ENCODE results near the gene LLCFC1.

DNA sequence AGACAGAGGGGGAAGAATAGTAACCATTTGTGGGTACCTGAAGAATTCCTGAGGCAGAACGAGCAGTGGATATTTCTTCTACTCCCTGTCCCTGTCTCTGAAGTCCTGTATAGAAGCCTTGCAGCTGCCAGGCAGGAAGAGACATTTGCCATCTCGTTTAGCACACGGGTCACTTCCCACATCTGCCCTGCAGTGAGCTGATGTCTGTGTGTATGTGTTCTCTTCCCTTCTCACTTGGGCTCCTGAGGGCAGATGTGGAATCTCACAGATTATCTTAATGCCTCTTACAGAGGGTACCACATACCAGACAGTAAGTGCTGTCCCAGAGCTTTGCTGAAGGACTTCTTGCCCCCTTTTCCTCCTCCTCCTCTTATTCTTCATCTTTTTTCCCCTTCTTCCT is 39.6 kb upstream of the LLCFC1 start:
- TF ChIP-seq KLF9 (CRISPR knock-in tag; IDR thresholded peaks at IDR 0.05; ENCODE audit: low read depth) = no peak
- no peak for TF ChIP-seq EHMT2 (IDR thresholded peaks at IDR 0.05; ENCODE audit: borderline replicate concordance, low read depth, low read length)
- TF ChIP-seq ZNF562 (CRISPR knock-in tag; IDR thresholded peaks at IDR 0.05; ENCODE audit: borderline replicate concordance) = no peak
- TF ChIP-seq, protein P1, sequence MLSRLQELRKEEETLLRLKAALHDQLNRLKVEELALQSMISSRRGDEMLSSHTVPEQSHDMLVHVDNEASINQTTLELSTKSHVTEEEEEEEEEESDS (CRISPR knock-in tag; IDR thresholded peaks at IDR 0.05; ENCODE audit: borderline replicate concordance) = no peak
- no peak for TF ChIP-seq ZNF121 (CRISPR knock-in tag; IDR thresholded peaks at IDR 0.05)

Measured in HepG2 (cell line).